Activated CD8-positive, alpha-beta memory T cell treated with anti-CD3 and anti-CD28 coated beads for 4 hours (primary cell): ENCODE data around the gene EIF5B.

Experiments used
- DNase-seq, 2 donors: peaks; one replicate each; pipeline ENCODE4 v3.0.0-alpha.2; 2020; ENCODE audit warnings: low read depth in 2 of 2

Gene EIF5B

GRCh38 chr2:99414566-99414965, 77.4 kb downstream of the EIF5B start:
- no peak for DNase-seq

DNA sequence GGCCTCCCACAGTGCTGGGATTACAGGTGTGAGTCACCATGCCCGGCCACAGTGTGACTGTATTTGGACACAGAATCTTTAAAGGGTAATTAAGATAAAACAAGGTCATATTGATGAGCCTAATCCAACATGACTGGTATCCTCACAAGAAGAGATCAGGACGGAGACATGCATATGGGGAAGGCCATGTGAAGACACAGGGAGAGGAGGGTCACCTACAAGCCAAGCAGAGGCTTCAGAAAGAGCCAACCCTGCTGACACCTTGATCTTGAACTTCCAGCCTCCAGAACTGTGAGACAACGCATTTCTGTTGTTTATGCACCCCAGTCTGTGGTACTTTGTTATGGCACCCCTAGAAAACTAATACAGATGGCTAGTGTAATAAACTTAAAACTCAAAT, 80.2 kb downstream of the EIF5B start:
- DNase-seq = no peak

GRCh38 chr2:99420031-99420430, 82.8 kb downstream of the EIF5B start:
- no peak for DNase-seq

DNA sequence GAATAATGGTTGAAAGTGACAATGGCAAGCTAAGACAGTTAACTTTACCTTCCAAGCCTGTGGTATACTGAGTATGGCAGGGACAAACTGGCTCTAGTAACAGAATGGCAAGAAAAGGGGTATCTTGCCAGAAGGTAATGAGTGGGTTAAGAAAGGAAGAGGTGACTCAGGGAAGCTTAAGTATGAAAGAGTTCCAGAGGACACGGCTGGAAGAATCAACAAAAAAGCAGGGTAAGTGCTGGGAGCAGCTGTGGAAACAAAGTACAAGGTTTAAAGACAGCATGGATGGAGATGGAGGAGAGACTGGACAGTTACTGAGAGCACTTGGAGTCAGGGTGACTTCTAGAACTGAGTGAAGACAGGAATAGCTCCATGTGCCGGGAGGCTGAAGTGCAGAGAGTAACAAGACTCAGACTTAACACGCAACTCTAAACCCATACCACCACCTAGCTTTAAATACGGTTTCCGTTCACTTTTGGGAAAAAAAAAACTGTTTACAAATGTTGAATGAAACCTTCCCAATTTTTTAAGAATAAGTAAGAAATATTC, 83.6 kb downstream of the EIF5B start:
- DNase-seq = no peak

DNA sequence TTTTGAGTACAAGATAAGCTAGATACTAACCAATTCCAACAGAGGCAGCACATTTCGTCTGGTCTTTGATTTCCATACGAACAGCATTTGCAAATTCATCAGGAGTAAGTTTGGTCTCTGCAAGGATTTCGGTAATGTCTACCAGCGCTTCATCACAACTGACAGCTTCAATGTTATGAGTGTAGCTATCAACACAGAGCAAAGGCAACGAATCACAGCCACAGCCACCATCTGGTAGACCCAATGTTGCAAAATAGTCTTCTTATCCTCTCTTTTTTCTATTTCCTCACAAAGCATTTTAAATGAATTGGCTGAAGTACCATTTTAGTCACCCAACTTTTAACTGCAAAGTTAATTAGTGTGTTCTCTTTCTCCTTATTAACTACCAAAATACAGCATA, 84.3 kb downstream of the EIF5B start:
- no peak for DNase-seq

DNA sequence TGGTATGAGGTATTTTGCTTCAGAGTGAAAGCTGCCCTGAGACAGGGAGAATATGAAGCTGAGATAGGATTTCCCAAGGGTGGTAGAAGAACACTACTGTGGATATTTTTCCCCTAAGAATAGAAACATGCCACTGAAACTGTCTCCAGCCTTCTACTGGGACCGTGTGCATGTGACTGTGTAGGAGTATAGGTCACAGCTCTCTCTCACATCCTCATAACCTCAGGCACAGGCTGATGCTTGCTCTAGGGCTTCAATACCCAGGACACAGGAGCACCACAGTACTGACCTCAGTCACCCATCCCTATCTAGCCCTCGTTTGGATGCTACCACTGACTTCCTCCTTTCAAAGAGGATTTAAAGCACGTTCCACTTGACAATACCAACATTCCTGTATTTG, 85.4 kb downstream of the EIF5B start:
- DNase-seq = no peak

DNA sequence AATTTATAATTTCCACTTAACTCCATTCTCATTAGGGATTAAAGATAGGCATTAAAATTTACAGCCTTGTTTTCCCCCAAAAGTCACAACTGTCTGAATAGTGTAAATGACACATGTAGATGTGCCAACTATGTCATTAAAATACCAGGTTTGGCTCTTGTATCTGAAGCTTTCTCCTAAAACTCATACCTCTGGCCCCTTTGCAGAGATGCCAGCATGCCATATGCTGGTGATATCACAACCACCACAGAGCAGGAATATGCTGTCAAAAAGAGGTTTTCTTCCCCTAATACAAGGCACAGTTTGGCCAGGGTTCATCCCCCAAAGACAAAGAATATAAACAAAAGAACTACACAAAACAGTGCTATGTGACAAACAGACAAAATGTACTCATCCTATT, 87.2 kb downstream of the EIF5B start:
- no peak for DNase-seq

- DNase-seq = no peak
These were observed 87.8 kb downstream of the EIF5B start for GRCh38 chr2:99425022-99425421.

GRCh38 chr2:99430614-99431291, 93.6 kb downstream of the EIF5B start:
- no peak for DNase-seq

DNA sequence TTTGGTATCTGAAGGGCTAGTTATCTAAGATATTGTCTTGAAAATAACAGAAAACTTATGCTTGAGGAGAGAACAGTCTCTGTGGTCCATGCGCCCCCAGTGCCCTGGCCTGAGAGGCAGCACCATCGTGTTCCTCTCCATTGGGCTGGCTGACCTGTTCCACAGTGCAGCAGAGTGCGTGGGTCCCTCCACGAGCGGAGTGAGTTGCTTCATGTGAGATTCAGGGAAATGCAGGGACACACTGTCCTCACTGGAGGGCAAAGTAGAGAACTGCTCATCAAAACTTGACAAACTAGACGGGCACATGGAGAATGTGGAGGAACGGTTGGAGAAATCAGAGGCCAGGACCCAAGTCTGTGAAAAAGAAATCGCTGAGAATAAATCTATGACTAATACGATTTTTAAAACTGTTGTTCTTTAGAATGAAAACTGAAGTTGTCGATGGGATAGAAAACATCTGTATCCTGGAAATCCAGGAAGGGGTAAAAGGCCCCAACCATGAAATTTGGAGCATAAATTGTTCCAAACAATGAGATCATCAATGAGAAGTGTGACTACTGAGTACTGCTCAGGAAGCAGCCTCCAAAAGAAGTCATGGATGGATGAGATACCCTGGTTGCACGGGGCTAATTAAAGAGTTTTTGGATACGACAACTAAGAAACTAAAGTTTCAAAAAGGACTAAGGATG, 94.5 kb downstream of the EIF5B start:
- DNase-seq = no peak

- DNase-seq = no peak
These were observed 96.2 kb downstream of the EIF5B start for GRCh38 chr2:99433340-99433739.

DNA sequence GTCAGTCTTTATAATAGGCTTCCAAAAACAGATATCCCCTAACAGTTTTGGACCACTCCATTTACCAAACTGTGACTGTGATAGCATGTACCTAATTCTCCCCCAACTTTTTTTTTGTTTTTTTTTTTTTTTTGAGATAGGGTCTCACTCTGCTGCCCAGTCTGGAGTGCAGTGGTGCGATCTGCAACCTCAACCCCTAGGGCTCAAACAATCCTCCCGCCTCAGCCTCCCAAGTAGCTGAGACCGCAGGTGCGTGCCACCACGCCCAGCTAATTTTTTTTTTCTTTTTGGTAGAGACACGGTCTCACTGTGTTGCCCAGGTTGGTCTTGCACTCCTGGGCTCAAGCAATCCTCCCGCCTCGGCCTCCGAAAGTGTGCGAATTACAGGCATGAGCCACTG, 99.7 kb downstream of the EIF5B start:
- DNase-seq = no peak

GRCh38 chr2:99439971-99440505, 102.8 kb downstream of the EIF5B start:
- no peak for DNase-seq

GRCh38 chr2:99442837-99443236, 105.6 kb downstream of the EIF5B start:
- DNase-seq = no peak

- DNase-seq = no peak
These were observed 107.0 kb downstream of the EIF5B start for GRCh38 chr2:99444222-99444621.

DNA sequence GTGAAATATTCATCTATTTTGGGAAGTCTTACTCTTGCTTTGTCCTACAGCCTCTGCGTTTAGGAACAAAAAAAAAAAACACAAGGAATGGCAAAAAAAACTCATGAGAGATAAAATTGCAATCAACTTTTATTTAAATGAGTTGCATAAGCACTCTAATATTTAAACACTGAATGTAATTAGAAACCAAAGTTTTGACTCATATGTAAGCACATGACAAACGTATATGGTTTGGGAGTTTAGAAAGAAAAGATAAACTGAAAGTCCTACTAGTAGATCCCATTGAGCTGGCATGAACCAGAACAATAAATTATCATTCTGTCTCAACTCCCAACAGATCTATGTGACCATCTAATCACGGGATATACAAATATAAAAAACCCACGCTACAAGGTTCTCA, 107.9 kb downstream of the EIF5B start:
- DNase-seq = no peak

- no peak for DNase-seq
These were observed 111.4 kb downstream of the EIF5B start for GRCh38 chr2:99448556-99448955.

GRCh38 chr2:99450199-99450598, 113.0 kb downstream of the EIF5B start:
- DNase-seq = no peak
